Urinary bladder (tissue), 4 donors: Measurements from ENCODE around the gene VASN. TPM values are rescaled to one million over a fixed set of nuclear protein-coding genes. Genes with fewer than 3 reads are reported as not detected.

Source experiments
- DNase-seq: peaks from one replicate; pipeline ENCODE4 v3.0.0-alpha.2; 2015; ENCODE audit errors: extremely low spot score
- H3K27ac ChIP-seq: one replicate; pipeline ENCODE4 v1.5.1; 2013; ENCODE audit warnings: low read depth, mild to moderate bottlenecking, moderate library complexity
- H3K36me3 ChIP-seq: one replicate; pipeline ENCODE4 v1.6.1; 2013; ENCODE audit warnings: mild to moderate bottlenecking, moderate library complexity; ENCODE audit not compliant: insufficient read depth
- H3K4me1 ChIP-seq: one replicate; pipeline ENCODE4 v1.6.1; 2013; ENCODE audit warnings: mild to moderate bottlenecking, moderate library complexity; ENCODE audit not compliant: insufficient read depth
- H3K4me3 ChIP-seq: one replicate; pipeline ENCODE4 v1.5.1; 2013; ENCODE audit warnings: low read depth, low read length
- WGBS: extraction: QIAGEN DNeasy Blood & Tissue Kit; methylation state at CpG from one replicate; pipeline ENCODE4 v1.1.7; 2013; 5-methylcytosine and 5-hydroxymethylcytosine counted together
- polyA plus RNA-seq: library from polyadenylated mRNA; stranded (reverse); fragments of 200-250 nt; gene quantifications from one replicate; pipeline ENCODE4 v1.2.3, GENCODE V29; 2013
- small RNA-seq: library from RNA; depleted of rRNA; stranded (forward); fragments of <200 nt; gene quantifications from one replicate; pipeline ENCODE3, GENCODE V24; 2014
- total RNA-seq: library from RNA; depleted of rRNA; stranded (reverse); fragments of >200 nt; gene quantifications from one replicate; pipeline ENCODE4 v1.2.3, GENCODE V29; 2014
- donor health status: healthy with polysubstance abuse.
- donor health status: healthy.

VASN gene
- total and polyA plus RNA-seq, 2 donors = 20.8 to 47.6 TPM

- DNase-seq = no peak
- WGBS = 3% methylated on average over 31 of the region's 31 CpGs
- peak overlapping the region; percentile 73 for H3K4me3 ChIP-seq
- H3K27ac ChIP-seq = peak overlapping the region; percentile 25
- no peaks in the 10 kb centered on the region for H3K4me1 ChIP-seq
- H3K36me3 ChIP-seq = no peaks in the 10 kb centered on the region
Observed at GRCh38 chr16:4426021-4426684, 54.5 kb downstream of the VASN start.

DNA sequence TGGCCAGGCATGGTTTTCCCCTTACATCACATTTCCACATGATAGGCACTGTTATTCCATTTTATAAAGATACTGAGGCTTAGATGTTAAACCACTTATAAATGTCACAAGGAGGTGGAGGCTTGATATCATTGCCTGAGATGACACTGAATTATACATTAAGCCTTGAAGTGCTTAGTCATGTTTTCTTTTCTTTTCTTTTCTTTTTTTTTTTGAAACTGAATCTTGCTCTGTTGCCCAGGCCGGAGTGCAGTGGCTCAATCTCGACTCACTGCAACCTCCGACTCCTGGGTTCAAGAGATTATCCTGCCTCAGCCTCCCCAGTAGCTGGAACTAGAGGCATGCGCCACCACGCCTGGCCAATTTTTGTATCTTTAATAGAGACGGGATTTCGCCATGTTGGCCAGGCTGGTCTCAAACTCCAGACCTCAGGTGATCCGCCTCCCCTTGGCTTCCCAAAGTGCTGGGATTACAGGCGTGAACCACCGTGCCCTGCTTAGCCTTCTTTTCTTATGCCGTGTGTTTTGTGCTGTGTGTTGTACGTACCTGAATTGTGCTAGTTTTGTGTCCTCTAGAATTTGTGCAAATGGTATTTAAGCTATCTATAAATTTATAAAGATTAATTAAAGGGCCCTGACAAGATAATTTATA is 55.2 kb downstream of the VASN start:
- Histone ChIP-seq H3K27ac (peak overlapping the region; percentile 25), H3K4me3 (peak overlapping the region; percentile 73), H3K36me3 (no peaks in the 10 kb centered on the region), H3K4me1 (no peaks in the 10 kb centered on the region)
- no peak for DNase-seq
- WGBS = 88% methylated on average over 12 of the region's 12 CpGs

GRCh38 chr16:4428500-4428899 is 56.9 kb downstream of the VASN start:
- DNase-seq = no peak
- WGBS = 91% methylated on average over 7 of the region's 7 CpGs
- no peak overlapping the region for H3K27ac ChIP-seq
- no peaks in the 10 kb centered on the region for H3K4me1 ChIP-seq
- H3K36me3 ChIP-seq = no peaks in the 10 kb centered on the region
- no peak overlapping the region for H3K4me3 ChIP-seq

GRCh38 chr16:4431023-4431422 is 59.4 kb downstream of the VASN start:
- H3K36me3 ChIP-seq = peaks cover 3% of the 10 kb centered on the region
- H3K4me3 ChIP-seq = no peak overlapping the region
- 92% methylated on average over 9 of the region's 9 CpGs for WGBS
- no peaks in the 10 kb centered on the region for H3K4me1 ChIP-seq
- no peak for DNase-seq
- H3K27ac ChIP-seq = no peak overlapping the region

Small RNA genes within 50 kb of the gene (small RNA-seq; reads per million reads assigned to genes)
- gene AC012676.2 = not detected

Other genes with a start within 250 kb of the VASN start
- 15.0 TPM for gene SRL, start 129.8 kb upstream of the VASN start, total RNA-seq
- gene SRL, start 129.8 kb upstream of the VASN start, polyA plus RNA-seq = 2.4 TPM
- 6.1 TPM for gene TFAP4, start 98.8 kb upstream of the VASN start, total RNA-seq
- gene TFAP4, start 98.8 kb upstream of the VASN start, polyA plus RNA-seq = 7.3 TPM
- gene GLIS2, start 55.8 kb upstream of the VASN start, total RNA-seq = 6.1 TPM
- 22.1 TPM for gene GLIS2, start 55.8 kb upstream of the VASN start, polyA plus RNA-seq
- gene PAM16, start 20.5 kb upstream of the VASN start, total RNA-seq = 8.6 TPM
- 48.9 TPM for gene PAM16, start 20.5 kb upstream of the VASN start, polyA plus RNA-seq
- gene CORO7, start 44.7 kb downstream of the VASN start, total RNA-seq = 13.7 TPM
- gene CORO7, start 44.7 kb downstream of the VASN start, polyA plus RNA-seq = 15.6 TPM
- 33.5 TPM for gene DNAJA3, start 54.0 kb downstream of the VASN start, total RNA-seq
- gene DNAJA3, start 54.0 kb downstream of the VASN start, polyA plus RNA-seq = 38.4 TPM
- gene NMRAL1, start 102.8 kb downstream of the VASN start, total RNA-seq = 25.2 TPM
- 48.2 TPM for gene NMRAL1, start 102.8 kb downstream of the VASN start, polyA plus RNA-seq
- gene HMOX2, start 104.5 kb downstream of the VASN start, total RNA-seq = 27.9 TPM
- gene HMOX2, start 104.5 kb downstream of the VASN start, polyA plus RNA-seq = 45.6 TPM
- 6.2 TPM for gene CDIP1, start 166.9 kb downstream of the VASN start, total RNA-seq
- 28.7 TPM for gene CDIP1, start 166.9 kb downstream of the VASN start, polyA plus RNA-seq
- 0.11 TPM for gene C16orf96, start 184.5 kb downstream of the VASN start, total RNA-seq
- gene C16orf96, start 184.5 kb downstream of the VASN start, polyA plus RNA-seq = 0.04 TPM
- gene UBALD1, start 243.0 kb downstream of the VASN start, total RNA-seq = 2.3 TPM
- gene UBALD1, start 243.0 kb downstream of the VASN start, polyA plus RNA-seq = 37.9 TPM